Testis (tissue), 3 donors: ENCODE measurements around the gene OTOG. TPM values are rescaled to one million over a fixed set of nuclear protein-coding genes. Genes with fewer than 3 reads are reported as not detected.

Experiments used
- DNase-seq: peaks from one replicate; pipeline ENCODE4 v3.0.0-alpha.2; 2019
- H3K27ac ChIP-seq, 2 donors: fragments of 200-600 bp; sonication (generic); one replicate each; pipeline ENCODE4 v1.5.1; 2019
- H3K27me3 ChIP-seq: fragments of 200-600 bp; sonication (generic); one replicate; pipeline ENCODE4 v1.5.1; 2019
- H3K36me3 ChIP-seq: fragments of 200-600 bp; sonication (generic); one replicate; pipeline ENCODE4 v1.5.1; 2017; ENCODE audit warnings: low read depth; ENCODE audit errors: missing control alignments
- H3K4me1 ChIP-seq: fragments of 200-600 bp; sonication (generic); one replicate; pipeline ENCODE4 v1.5.1; 2019
- H3K4me3 ChIP-seq, 2 donors: fragments of 200-600 bp; sonication (generic); one replicate each; pipeline ENCODE4 v1.5.1; 2017 to 2019
- H3K9me3 ChIP-seq: fragments of 200-600 bp; sonication (generic); one replicate; pipeline ENCODE4 v1.5.1; 2017
- CTCF ChIP-seq, 3 experiments: fragments of 450-650 bp in 2 of 3; fragments of 200-600 bp in 1 of 3; sonication (generic) in 1 of 3; IDR thresholded peaks; one replicate each; pipeline ENCODE4 v1.5.1; 2016 to 2019; ENCODE audit warnings: antibody characterized with exemption in 3 of 3, mild to moderate bottlenecking in 2 of 3, moderate library complexity in 1 of 3
- POLR2A ChIP-seq: fragments of 450-650 bp; IDR thresholded peaks from one replicate; pipeline ENCODE4 v1.6.1; 2017; ENCODE audit warnings: antibody characterized with exemption, mild to moderate bottlenecking, moderate library complexity
- WGBS, 2 donors: methylation state at CpG; one replicate each; pipeline ENCODE4 v1.1.5; 2018; 5-methylcytosine and 5-hydroxymethylcytosine counted together
- intact Hi-C: fragments of 100-400 bp; cut with DNase I; formaldehyde crosslinking; loops from one replicate; pipeline ENCODE4 v1.15.1; 2023; ENCODE audit warnings: low total_unique reads
- polyA plus RNA-seq: library from polyadenylated mRNA; stranded (reverse); fragments of 350-450 nt; fragmentation: Illumina TruSeq; extraction: RNeasy Lipid Tissue Mini Kit (QIAGEN cat#74804); gene quantifications from one replicate; pipeline ENCODE4 v1.2.3, GENCODE V29; 2014; ENCODE audit warnings: low read depth, low replicate concordance; ENCODE audit not compliant: insufficient read depth
- total RNA-seq, 2 donors: library from RNA; depleted of rRNA; stranded (reverse); fragments of >200 nt; gene quantifications; one replicate each; pipeline ENCODE4 v1.2.3, GENCODE V29; 2016

The OTOG gene
- total and polyA plus RNA-seq, 3 donors from 2014 or later, result 2.2 to 4.2 (median 2.9) TPM

- intact Hi-C loops, result no loop called here
- TF ChIP-seq CTCF (IDR thresholded peaks at IDR 0.05) (no peak), POLR2A (no peak)
- no peak for DNase-seq
- Histone ChIP-seq H3K27me3 (no peaks in the 10 kb centered on the region), H3K9me3 (no peaks in the 10 kb centered on the region), H3K36me3 (no peaks in the 10 kb centered on the region), H3K4me3 (no peak overlapping the region), H3K27ac (no peak overlapping the region), H3K4me1 (no peaks in the 10 kb centered on the region)
- WGBS, 2 donors, result 71 to 79% methylated on average over 5 of the region's 5 CpGs
These were observed 149.7 kb downstream of the OTOG start for GRCh38 chr11:17696741-17697140.

Other genes with a start within 250 kb of the OTOG start
- gene NCR3LG1, start 195.5 kb upstream of the OTOG start, total RNA-seq, result 1 to 10 TPM; 9.3 to 10.0 TPM
- gene NCR3LG1, start 195.5 kb upstream of the OTOG start, polyA plus RNA-seq, result 5.0 TPM
- gene KCNJ11, start 158.6 kb upstream of the OTOG start, total RNA-seq, result 1 to 10 TPM; 1.4 to 2.1 TPM
- 1.7 TPM for gene KCNJ11, start 158.6 kb upstream of the OTOG start, polyA plus RNA-seq
- 1 to 10 TPM; 2.0 to 2.2 TPM for gene ABCC8, start 70.4 kb upstream of the OTOG start, total RNA-seq
- 1.5 TPM for gene ABCC8, start 70.4 kb upstream of the OTOG start, polyA plus RNA-seq
- 1 to 10 TPM; 1.2 TPM for gene USH1C, start 2.8 kb upstream of the OTOG start, total RNA-seq
- gene USH1C, start 2.8 kb upstream of the OTOG start, polyA plus RNA-seq, result 3.7 TPM
- 1 to 10 TPM; 1.4 to 1.6 TPM for gene MYOD1, start 172.3 kb downstream of the OTOG start, total RNA-seq
- 0.69 TPM for gene MYOD1, start 172.3 kb downstream of the OTOG start, polyA plus RNA-seq
- gene KCNC1, start 187.5 kb downstream of the OTOG start, total RNA-seq, result 1 to 10 TPM; 3.3 to 5.8 TPM
- gene KCNC1, start 187.5 kb downstream of the OTOG start, polyA plus RNA-seq, result 5.2 TPM